K562 (cell line): Measurements from ENCODE around the gene AAK1. TPM values are rescaled to one million over a fixed set of nuclear protein-coding genes. Genes with fewer than 3 reads are reported as not detected.

Experiments used
- ATAC-seq: fragments of 200-7000 bp; cut with Tn5 transposase; 3 replicates; pipeline ENCODE4 v1.9.1; 2020; ENCODE audit warnings: moderate library complexity
- BruUV-seq: library from RNA; stranded (reverse); fragments of 400-500 nt; replicated peaks from 2 replicates; lab custom pipeline; 2021; lab: Mats Ljungman, UMichigan
- CTCF ChIA-PET: fragments of 300-600 bp; formaldehyde crosslinking; extraction: SDS; loops from one replicate; lab custom pipeline; 2021; ENCODE audit warnings: low intra/inter-chr PET ratio; lab: Yijun Ruan, JAX
- POLR2A ChIA-PET: fragments of 300-600, 350-650 bp; sonication (Branson Sonifier 250); formaldehyde crosslinking; extraction: SDS; loops from one replicate; lab custom pipeline; 2021; ENCODE audit warnings: antibody characterized with exemption, inconsistent platforms; lab: Yijun Ruan, JAX
- DNase-seq, 4 experiments: peaks; one replicate each; pipeline versions ENCODE4 v3.0.0 to v3.0.0-alpha.2; 2011 to 2018; ENCODE audit warnings: low spot score in 3 of 4, mixed read lengths in 3 of 4; ENCODE audit errors: extremely low read depth in 1 of 4
- FAIRE-seq: peaks from 2 replicates; lab custom pipeline; 2011; peaks lifted over from hg19 to GRCh38; lab: Jason Lieb, UNC
- H2AFZ ChIP-seq: 2 replicates; pipeline ENCODE4 v1.6.0; 2011; ENCODE audit warnings: low read depth, low read length, control low read depth, inconsistent platforms
- H3K27ac ChIP-seq: fragments of 200-600 bp; 3 replicates; pipeline ENCODE4 v1.8.0; 2011; ENCODE audit warnings: low read depth, mild to moderate bottlenecking, control low read depth, inconsistent platforms, low read length, moderate library complexity, mixed read lengths; ENCODE audit errors: extremely low read depth
- H3K27me3 ChIP-seq, 2 experiments: fragments of 300-600 bp in 1 of 2; 2 replicates in 1 of 2; 3 replicates in 1 of 2; pipeline versions ENCODE4 v1.6.0 to v1.8.0; 2011; ENCODE audit warnings: inconsistent platforms in 2 of 2, low read length in 2 of 2, mild to moderate bottlenecking in 1 of 2, mixed read lengths in 1 of 2, moderate library complexity in 1 of 2; ENCODE audit not compliant: control insufficient read depth in 2 of 2, insufficient read depth in 2 of 2
- H3K36me3 ChIP-seq: fragments of 300-600 bp; 3 replicates; pipeline ENCODE4 v1.8.0; 2011; ENCODE audit warnings: mild to moderate bottlenecking, low read length, inconsistent platforms; ENCODE audit not compliant: control insufficient read depth, insufficient read depth
- H3K4me1 ChIP-seq, 2 experiments: fragments of 200-600 bp in 1 of 2; replicated peaks in 1 of 2; 2 replicates in 1 of 2; 3 replicates in 1 of 2; pipeline versions ENCODE4 v1.5.1 to v1.8.0; 2011; ENCODE audit warnings: inconsistent platforms in 2 of 2, low read length in 2 of 2, mild to moderate bottlenecking in 1 of 2, mixed read lengths in 1 of 2, moderate library complexity in 1 of 2; ENCODE audit not compliant: control insufficient read depth in 2 of 2, insufficient read depth in 2 of 2
- H3K4me2 ChIP-seq: 2 replicates; pipeline ENCODE4 v1.6.1; 2011; ENCODE audit warnings: low read length, control low read depth, inconsistent platforms, mixed read lengths; ENCODE audit not compliant: insufficient read depth
- H3K4me3 ChIP-seq: fragments of 200-600 bp; sonication (generic), shearing (Covaris generic); 2 replicates; pipeline ENCODE4 v1.5.1; 2016; ENCODE audit warnings: control low read depth, inconsistent platforms
- H3K79me2 ChIP-seq: fragments of 200-600 bp; 3 replicates; pipeline ENCODE4 v1.8.0; 2011; ENCODE audit warnings: low read length, inconsistent platforms; ENCODE audit not compliant: control insufficient read depth, insufficient read depth
- H3K9ac ChIP-seq, 2 experiments: 2 replicates each; pipeline versions ENCODE4 v1.6.0 to v1.6.1; 2011; ENCODE audit warnings: low read depth in 2 of 2, low read length in 2 of 2, control low read depth in 1 of 2, inconsistent platforms in 1 of 2, mild to moderate bottlenecking in 1 of 2, mixed read lengths in 1 of 2; ENCODE audit not compliant: insufficient read depth in 1 of 2
- H3K9me1 ChIP-seq: one replicate; pipeline ENCODE4 v1.6.0; 2011; ENCODE audit warnings: inconsistent platforms, mild to moderate bottlenecking, low read length, moderate library complexity; ENCODE audit not compliant: control insufficient read depth, insufficient read depth
- H3K9me3 ChIP-seq: replicated peaks from 2 replicates; pipeline ENCODE4 v1.5.1; 2011; ENCODE audit warnings: low read depth, low read length, inconsistent platforms; ENCODE audit not compliant: control insufficient read depth, insufficient read depth
- H4K20me1 ChIP-seq: replicated peaks from 2 replicates; pipeline ENCODE4 v1.6.1; 2011; ENCODE audit warnings: low read length, inconsistent platforms, mixed read lengths; ENCODE audit not compliant: control insufficient read depth, insufficient read depth
- CCNT2 ChIP-seq: IDR thresholded peaks from 2 replicates; pipeline ENCODE4 v1.6.1; 2011; ENCODE audit warnings: borderline replicate concordance, low read depth, mild to moderate bottlenecking, moderate library complexity, mixed read lengths, low read length; ENCODE audit not compliant: insufficient read length; ENCODE audit errors: extremely low read depth
- CEBPB ChIP-seq: fragments of 450-650 bp; IDR thresholded peaks from 2 replicates; pipeline ENCODE4 v1.6.1; 2016; ENCODE audit warnings: missing genetic modification characterization, missing compliant biosample characterization
- E2F3 ChIP-seq: fragments of 250-450 bp; sonication (Bioruptor Pico); IDR thresholded peaks from 2 replicates; pipeline ENCODE4 v1.4.0; 2020; ENCODE audit warnings: mild to moderate bottlenecking
- FOXK2 ChIP-seq, 2 experiments: fragments of 450-650 bp; IDR thresholded peaks in 1 of 2; conservative IDR thresholded peaks in 1 of 2; 2 replicates each; pipeline ENCODE4 v1.6.1; 2016; ENCODE audit warnings: low read depth in 2 of 2, mild to moderate bottlenecking in 1 of 2
- HSF4 ChIP-seq: fragments of 250-450 bp; sonication (Bioruptor Pico); IDR thresholded peaks from 2 replicates; pipeline ENCODE4 v2.1.2; 2022; ENCODE audit warnings: mild to moderate bottlenecking, moderate library complexity, borderline replicate concordance
- JUND ChIP-seq, 2 experiments: IDR thresholded peaks; 2 replicates in 1 of 2; 3 replicates in 1 of 2; pipeline ENCODE4 v1.6.1; 2011; ENCODE audit warnings: borderline replicate concordance in 2 of 2, low read depth in 2 of 2, low read length in 2 of 2, improper control_type of control experiment in 1 of 2, missing biosample characterization in 1 of 2, missing genetic modification characterization in 1 of 2, missing genetic modification reagents in 1 of 2
- KLF1 ChIP-seq: fragments of 450-650 bp; IDR thresholded peaks from 2 replicates; pipeline ENCODE4 v1.6.1; 2016; ENCODE audit warnings: missing genetic modification characterization, missing compliant biosample characterization
- MCM7 ChIP-seq, 2 experiments: fragments of 450-650 bp; IDR thresholded peaks; 2 replicates each; pipeline ENCODE4 v1.6.1; 2016 to 2018
- MECOM ChIP-seq: fragments of 250-450 bp; sonication (Bioruptor Pico); IDR thresholded peaks from 2 replicates; pipeline ENCODE4 v1.8.0; 2022; ENCODE audit warnings: inconsistent platforms
- NFATC3 ChIP-seq: fragments of 450-650 bp; IDR thresholded peaks from 2 replicates; pipeline ENCODE4 v1.6.1; 2017; ENCODE audit warnings: mild to moderate bottlenecking
- NFE2 ChIP-seq: IDR thresholded peaks from 2 replicates; pipeline ENCODE4 v1.6.1; 2014; ENCODE audit warnings: antibody characterized with exemption, low read depth
- NRF1 ChIP-seq, 2 experiments: fragments of 450-650 bp; IDR thresholded peaks in 1 of 2; conservative IDR thresholded peaks in 1 of 2; 2 replicates each; pipeline ENCODE4 v1.6.1; 2014; ENCODE audit warnings: mild to moderate bottlenecking in 2 of 2
- PHF20 ChIP-seq: fragments of 450-650 bp; IDR thresholded peaks from 2 replicates; pipeline ENCODE4 v1.6.1; 2018; ENCODE audit not compliant: partially characterized antibody
- RBM22 ChIP-seq: fragments of 200-400 bp; formaldehyde crosslinking; IDR thresholded peaks from 2 replicates; pipeline ENCODE4 v1.6.1; 2018; ENCODE audit warnings: low read length, low read depth; ENCODE audit not compliant: poor library complexity, severe bottlenecking
- TOE1 ChIP-seq, 2 experiments: fragments of 450-650 bp in 1 of 2; sonication (generic) in 1 of 2; formaldehyde crosslinking in 1 of 2; IDR thresholded peaks; 2 replicates each; pipeline versions ENCODE4 v1.7.1 to v1.8.0; 2016 to 2022; ENCODE audit warnings: borderline replicate concordance in 2 of 2, mild to moderate bottlenecking in 2 of 2, antibody characterized with exemption in 1 of 2, inconsistent platforms in 1 of 2, low read depth in 1 of 2, missing genetic modification reagents in 1 of 2, moderate library complexity in 1 of 2
- ZNF184 ChIP-seq: sonication (generic); formaldehyde crosslinking; IDR thresholded peaks from 2 replicates; pipeline ENCODE4 v1.5.0; 2020; ENCODE audit warnings: missing genetic modification reagents
- ZNF212 ChIP-seq: fragments of 450-650 bp; formaldehyde crosslinking; IDR thresholded peaks from 2 replicates; pipeline ENCODE4 v1.4.0; 2020; ENCODE audit warnings: mild to moderate bottlenecking
- ZNF277 ChIP-seq: fragments of 250-450 bp; sonication (Bioruptor Pico); IDR thresholded peaks from 2 replicates; pipeline ENCODE4 v1.8.0; 2022; ENCODE audit warnings: inconsistent platforms, mild to moderate bottlenecking, moderate library complexity, borderline replicate concordance
- ZNF41 ChIP-seq: fragments of 250-450 bp; sonication (Bioruptor Pico); conservative IDR thresholded peaks from 2 replicates; pipeline ENCODE4 v1.4.0; 2020; ENCODE audit warnings: mild to moderate bottlenecking
- ZNF561 ChIP-seq: fragments of 450-650 bp; formaldehyde crosslinking; conservative IDR thresholded peaks from 2 replicates; pipeline ENCODE4 v1.4.0; 2020; ENCODE audit warnings: mild to moderate bottlenecking, moderate library complexity
- WGBS: fragments of 100-300 bp; shearing (Covaris generic); methylation state at CpG from one replicate; pipeline ENCODE4 v1.1.6; 2016; ENCODE audit warnings: low coverage, mixed read lengths; ENCODE audit not compliant: insufficient coverage; ENCODE audit errors: missing lambda C conversion rate; 5-methylcytosine and 5-hydroxymethylcytosine counted together
- in situ Hi-C: fragments of 300-500 bp; cut with MboI; formaldehyde crosslinking; loops from 4 replicates; pipeline ENCODE4 v1.15.0; 2018; ENCODE audit warnings: inconsistent platforms, mixed read lengths
- intact Hi-C: fragments of 100-400 bp; cut with micrococcal nuclease; formaldehyde crosslinking; loops from 2 replicates; pipeline ENCODE4 v1.14.2; 2022
- polyA plus RNA-seq, 8 experiments: library from polyadenylated mRNA; depleted of rRNA in 4 of 8; stranded (reverse) in 5 of 8; unstranded in 3 of 8; fragments of >200 nt; fragmentation: Nextera tagmentation in 2 of 8; fragmentation: Illumina TruSeq in 1 of 8; extraction: Ambion mirVana in 2 of 8; extraction: Trizol in 1 of 8; gene quantifications; 2 replicates each; pipeline versions ENCODE4 v1.2.1 to v1.2.3, GENCODE V29; 2011 to 2014; ENCODE audit warnings: inconsistent platforms in 1 of 8, missing spikeins in 1 of 8
- total RNA-seq, 7 experiments: library from RNA; depleted of rRNA in 6 of 7; stranded (reverse); fragments of >200 nt in 6 of 7; fragmentation: Illumina TruSeq in 2 of 7; extraction: Trizol in 2 of 7; gene quantifications; 2 replicates each; pipeline versions ENCODE4 v1.2.1 to v1.2.3, GENCODE V29; 2011 to 2021; ENCODE audit warnings: low replicate concordance in 1 of 7

Gene AAK1
- total and polyA plus RNA-seq, 9 of the 15 experiments (the other 6 are each of a cell fraction or from before 2014, with no cell fraction given): 0.89 to 17.1 (median 6.0) TPM

GRCh38 chr2:69642709-69643601 lies 584 bp downstream of the AAK1 start:
- DNase-seq (peak; percentile 38 to 81 (median 55)), FAIRE-seq (peak; percentile 62), ATAC-seq (peak; percentile 66)
- CTCF ChIA-PET: no interaction called here
- peak overlapping the region; percentile 93 for H3K9ac ChIP-seq
- intact Hi-C loops (loop anchor here (2.0 to 10.0 kb wide), 5 partner anchors 39 to 272 kb away; partner anchors contain the start of gene MXD1), in situ Hi-C loops (no loop called here)
- no peaks in the 10 kb centered on the region for H3K9me1 ChIP-seq
- H3K27ac ChIP-seq: peak overlapping the region; percentile 99
- peak overlapping the region; percentile 79 for H3K4me3 ChIP-seq
- H3K9me3 ChIP-seq: no peaks in the 10 kb centered on the region
- peak overlapping the region; percentile 56 for H2AFZ ChIP-seq
- no peaks in the 10 kb centered on the region for H3K27me3 ChIP-seq
- H3K4me2 ChIP-seq: peak overlapping the region; percentile 76
- POLR2A ChIA-PET: interaction anchor here (0.6 to 4.6 kb wide), 12 partner anchors 7 to 272 kb away, joined by 3 to 25 read pairs (median 4); no protein-coding TSS in a partner anchor
- no peaks in the 10 kb centered on the region for H3K36me3 ChIP-seq
- no TSS peak for BruUV-seq
- under 1% methylated on average over 57 of the region's 58 CpGs for WGBS
- peaks cover 43% of the 10 kb centered on the region for H3K79me2 ChIP-seq
- peaks cover 15 to 34% of the 10 kb centered on the region in 2 experiments; a peak in 4 of 5 replicates for H3K4me1 ChIP-seq
- H4K20me1 ChIP-seq: peaks cover 6% of the 10 kb centered on the region; the same call in 1 of the 2 replicates
- TF ChIP-seq FOXK2 (conservative IDR thresholded peaks at IDR 0.05 in 1 of 2, IDR thresholded peaks at IDR 0.05 in 1 of 2; ENCODE audit: low read depth in 2 of 2): peak in 1 of 2 experiments; percentile 34; a peak in 1 of 4 replicates
- TF ChIP-seq KLF1 (tag): no peak
- TF ChIP-seq NFATC3: no peak
- TF ChIP-seq MCM7 (IDR thresholded peaks at IDR 0.05): no peak
- TF ChIP-seq ZNF561 (CRISPR knock-in tag): no peak
- no peak for TF ChIP-seq ZNF184
- no peak for TF ChIP-seq ZNF41 (CRISPR knock-in tag)
- TF ChIP-seq NFE2: peak; percentile 66
- peak; percentile 86 for TF ChIP-seq CCNT2
- peak; percentile 77 for TF ChIP-seq CEBPB (tag)
- peak; percentile 20 for TF ChIP-seq PHF20
- TF ChIP-seq RBM22: peak; percentile 92
- TF ChIP-seq NRF1 (conservative IDR thresholded peaks at IDR 0.05 in 1 of 2, IDR thresholded peaks at IDR 0.05 in 1 of 2): no peak
- no peak for TF ChIP-seq ZNF277 (CRISPR knock-in tag)
- TF ChIP-seq JUND (IDR thresholded peaks at IDR 0.05; ENCODE audit: borderline replicate concordance, low read depth, low read length): peak; percentile 99
- TF ChIP-seq JUND (tag; IDR thresholded peaks at IDR 0.05; ENCODE audit: borderline replicate concordance, low read depth, low read length): peak; percentile 95; the same call in 2 of the 3 replicates
- no peak for TF ChIP-seq MECOM (CRISPR knock-in tag)
- no peak for TF ChIP-seq ZNF212 (CRISPR knock-in tag)
- TF ChIP-seq TOE1 (IDR thresholded peaks at IDR 0.05; ENCODE audit: borderline replicate concordance): 0 out of 2 replicates have a peak, but pooled peaks have one; percentile 13
- no peak for TF ChIP-seq TOE1 (CRISPR knock-in tag; IDR thresholded peaks at IDR 0.05; ENCODE audit: borderline replicate concordance, low read depth)
- no peak for TF ChIP-seq HSF4 (CRISPR knock-in tag)
- TF ChIP-seq E2F3 (CRISPR knock-in tag): no peak
